H9 (cell line): Measurements from ENCODE around the gene ARMCX6. TPM values are rescaled to one million over a fixed set of nuclear protein-coding genes. Genes with fewer than 3 reads are reported as not detected.

Source experiments
- DNase-seq: peaks from one replicate; pipeline ENCODE4 v3.0.0-alpha.2; 2017
- H2AFZ ChIP-seq: one replicate; pipeline ENCODE4 v1.6.1; 2013; ENCODE audit warnings: mild to moderate bottlenecking, low read length, control low read depth, moderate library complexity
- H2AK5ac ChIP-seq: 2 replicates; pipeline ENCODE4 v1.6.1; 2013; ENCODE audit warnings: low read length, control low read depth, mixed read lengths; ENCODE audit not compliant: insufficient read length
- H2BK120ac ChIP-seq: one replicate; pipeline ENCODE4 v1.6.1; 2013; ENCODE audit warnings: low read depth, mild to moderate bottlenecking, low read length, control low read depth, inconsistent platforms; ENCODE audit not compliant: poor library complexity, severe bottlenecking
- H2BK12ac ChIP-seq: 2 replicates; pipeline ENCODE4 v1.6.1; 2013; ENCODE audit warnings: low read length, control low read depth, mixed read lengths, low read depth; ENCODE audit not compliant: insufficient read length
- H2BK15ac ChIP-seq: 2 replicates; pipeline ENCODE4 v1.6.1; 2013; ENCODE audit warnings: low read depth, low read length, control low read depth
- H2BK20ac ChIP-seq: one replicate; pipeline ENCODE4 v1.6.1; 2013; ENCODE audit warnings: low read depth, mild to moderate bottlenecking, low read length, control low read depth, inconsistent platforms; ENCODE audit not compliant: poor library complexity, severe bottlenecking
- H2BK5ac ChIP-seq: 2 replicates; pipeline ENCODE4 v1.6.1; 2013; ENCODE audit warnings: low read length, control low read depth, mixed read lengths; ENCODE audit not compliant: insufficient read length
- H3K14ac ChIP-seq: 2 replicates; pipeline ENCODE4 v1.6.1; 2013; ENCODE audit warnings: low read length, control low read depth; ENCODE audit not compliant: insufficient read depth
- H3K18ac ChIP-seq: 2 replicates; pipeline ENCODE4 v1.6.1; 2013; ENCODE audit warnings: low read depth, mild to moderate bottlenecking, mixed read lengths, low read length, control low read depth; ENCODE audit not compliant: insufficient read length
- H3K23ac ChIP-seq: 2 replicates; pipeline ENCODE4 v1.6.1; 2013; ENCODE audit warnings: low read length, control low read depth, mixed read lengths, low read depth; ENCODE audit not compliant: insufficient read length
- H3K23me2 ChIP-seq: 2 replicates; pipeline ENCODE4 v1.6.1; 2013; ENCODE audit warnings: low read depth, mild to moderate bottlenecking, mixed read lengths, low read length, control low read depth; ENCODE audit not compliant: insufficient read length, poor library complexity, severe bottlenecking
- H3K27ac ChIP-seq: 2 replicates; pipeline ENCODE4 v1.5.1; 2013; ENCODE audit warnings: low read length, control low read depth, mixed read lengths, low read depth; ENCODE audit not compliant: insufficient read length
- H3K27me3 ChIP-seq: 2 replicates; pipeline ENCODE4 v1.6.1; 2013; ENCODE audit warnings: low read length, control low read depth, inconsistent platforms; ENCODE audit not compliant: insufficient read depth
- H3K4ac ChIP-seq: 2 replicates; pipeline ENCODE4 v1.6.1; 2013; ENCODE audit warnings: low read depth, mild to moderate bottlenecking, control low read depth, inconsistent platforms, low read length, moderate library complexity
- H3K4me1 ChIP-seq: 2 replicates; pipeline ENCODE4 v1.6.1; 2013; ENCODE audit warnings: low read length, control low read depth, inconsistent platforms; ENCODE audit not compliant: insufficient read depth
- H3K4me2 ChIP-seq: 2 replicates; pipeline ENCODE4 v1.6.1; 2013; ENCODE audit warnings: low read length, control low read depth, mixed read lengths; ENCODE audit not compliant: insufficient read length, insufficient read depth
- H3K56ac ChIP-seq: 2 replicates; pipeline ENCODE4 v1.6.1; 2013; ENCODE audit warnings: low read depth, mild to moderate bottlenecking, mixed read lengths, low read length, control low read depth; ENCODE audit not compliant: insufficient read length
- H3K79me1 ChIP-seq: 2 replicates; pipeline ENCODE4 v1.6.1; 2013; ENCODE audit warnings: low read depth, mild to moderate bottlenecking, moderate library complexity, low read length, control low read depth, inconsistent platforms; ENCODE audit not compliant: insufficient read depth, poor library complexity, severe bottlenecking
- H3K79me2 ChIP-seq: 2 replicates; pipeline ENCODE4 v1.6.1; 2013; ENCODE audit warnings: low read length, control low read depth, inconsistent platforms; ENCODE audit not compliant: insufficient read depth
- H3K9ac ChIP-seq: 2 replicates; pipeline ENCODE4 v1.6.1; 2013; ENCODE audit warnings: low read length, control low read depth, mixed read lengths; ENCODE audit not compliant: insufficient read length; ENCODE audit errors: extremely low read depth
- H3K9me3 ChIP-seq: one replicate; pipeline ENCODE4 v1.6.1; 2013; ENCODE audit warnings: low read depth, low read length, inconsistent platforms; ENCODE audit not compliant: control insufficient read depth
- H3T11ph ChIP-seq: one replicate; pipeline ENCODE4 v1.6.1; 2013; ENCODE audit warnings: mild to moderate bottlenecking, low read length, control low read depth, inconsistent platforms
- H4K20me1 ChIP-seq: one replicate; pipeline ENCODE4 v1.6.1; 2013; ENCODE audit not compliant: control insufficient read depth, insufficient read length, insufficient read depth
- H4K5ac ChIP-seq: 2 replicates; pipeline ENCODE4 v1.6.1; 2013; ENCODE audit warnings: low read depth, mild to moderate bottlenecking, mixed read lengths, low read length, control low read depth; ENCODE audit not compliant: insufficient read length
- H4K8ac ChIP-seq: replicated peaks from 2 replicates; pipeline ENCODE4 v1.6.1; 2013; ENCODE audit warnings: low read length, control low read depth, mixed read lengths, low read depth; ENCODE audit not compliant: insufficient read length
- H4K91ac ChIP-seq: 2 replicates; pipeline ENCODE4 v1.6.1; 2013; ENCODE audit warnings: low read depth, mild to moderate bottlenecking, moderate library complexity, mixed read lengths, low read length, control low read depth; ENCODE audit not compliant: insufficient read length
- H3K27ac Mint-ChIP-seq, 3 experiments: 2 replicates in 2 of 3; 3 replicates in 1 of 3; pipeline ENCODE4 v1.8.0; 2020 to 2021; ENCODE audit warnings: mixed read lengths in 3 of 3, mild to moderate bottlenecking in 1 of 3, moderate library complexity in 1 of 3
- H3K27me3 Mint-ChIP-seq: 2 replicates; pipeline ENCODE4 v1.8.0; 2021; ENCODE audit warnings: low read depth, mild to moderate bottlenecking, moderate library complexity, mixed read lengths
- H3K36me3 Mint-ChIP-seq, 3 experiments: 2 replicates in 2 of 3; 3 replicates in 1 of 3; pipeline ENCODE4 v1.8.0; 2020 to 2021; ENCODE audit warnings: low read depth in 3 of 3, mixed read lengths in 3 of 3; ENCODE audit not compliant: insufficient read depth in 1 of 3
- H3K4me1 Mint-ChIP-seq, 2 experiments: 2 replicates each; pipeline ENCODE4 v1.8.0; 2020; ENCODE audit warnings: mixed read lengths in 2 of 2
- H3K4me3 Mint-ChIP-seq, 2 experiments: 2 replicates in 1 of 2; 3 replicates in 1 of 2; pipeline ENCODE4 v1.8.0; 2020 to 2021; ENCODE audit warnings: mild to moderate bottlenecking in 2 of 2, mixed read lengths in 2 of 2, moderate library complexity in 1 of 2
- H3K9me3 Mint-ChIP-seq, 2 experiments: 2 replicates in 1 of 2; 3 replicates in 1 of 2; pipeline ENCODE4 v1.8.0; 2020; ENCODE audit warnings: mild to moderate bottlenecking in 2 of 2, mixed read lengths in 2 of 2, moderate library complexity in 1 of 2
- CTCF ChIP-seq: fragments of 200-600 bp; sonication (generic); conservative IDR thresholded peaks from 3 replicates; pipeline ENCODE4 v1.8.0; 2021; ENCODE audit warnings: antibody characterized with exemption, mild to moderate bottlenecking
- total RNA-seq: library from RNA; stranded (reverse); gene quantifications from 2 replicates; pipeline ENCODE4 v1.2.1, GENCODE V29; 2021

Gene ARMCX6
- total RNA-seq, 1 experiment from 2014 or later = 48.6 TPM

- Mint-ChIP-seq H3K27me3 (no peaks in the 10 kb centered on the region; the same call in 1 of the 2 replicates), H3K36me3 (peaks cover 14 to 16% (median 15%) of the 10 kb centered on the region in 3 experiments), H3K4me1 (peaks cover 27 to 48% of the 10 kb centered on the region in 2 experiments), H3K9me3 (peaks cover 64 to 76% of the 10 kb centered on the region in 2 experiments), H3K27ac (no peak overlapping the region; a peak in 1 of 7 replicates), H3K4me3 (peak overlapping the region in 1 of 2 experiments; percentile 25; a peak in 2 of 5 replicates)
- H2BK15ac ChIP-seq = no peak overlapping the region
- no peaks in the 10 kb centered on the region for H3K79me1 ChIP-seq
- H3K14ac ChIP-seq = no peak overlapping the region
- H2AFZ ChIP-seq = no peak overlapping the region
- H2BK20ac ChIP-seq = no peak overlapping the region
- H3K23ac ChIP-seq = no peak overlapping the region
- no peaks in the 10 kb centered on the region for H3K4me1 ChIP-seq
- H3K18ac ChIP-seq = no peak overlapping the region
- no peak overlapping the region for H4K91ac ChIP-seq
- H3K27me3 ChIP-seq = no peaks in the 10 kb centered on the region
- H4K8ac ChIP-seq = no peak overlapping the region
- H2BK5ac ChIP-seq = no peak overlapping the region
- H3K27ac ChIP-seq = no peak overlapping the region
- TF ChIP-seq CTCF = no peak
- no peak overlapping the region for H3T11ph ChIP-seq
- H2BK120ac ChIP-seq = no peak overlapping the region
- H4K20me1 ChIP-seq = no peaks in the 10 kb centered on the region
- no peak overlapping the region for H2AK5ac ChIP-seq
- H2BK12ac ChIP-seq = no peak overlapping the region
- H4K5ac ChIP-seq = no peak overlapping the region
- H3K56ac ChIP-seq = no peak overlapping the region
- peaks cover 8% of the 10 kb centered on the region for H3K23me2 ChIP-seq
- DNase-seq = peak; percentile 67
- H3K79me2 ChIP-seq = no peaks in the 10 kb centered on the region
- peaks cover 18% of the 10 kb centered on the region for H3K9me3 ChIP-seq
- H3K9ac ChIP-seq = no peak overlapping the region
- H3K4me2 ChIP-seq = no peak overlapping the region
- H3K4ac ChIP-seq = no peak overlapping the region
These were observed 1.6 kb upstream of the ARMCX6 start for GRCh38 chrX:101619364-101619763.
